A673 (cell line): Measurements from ENCODE around the gene TRIM14. TPM values are rescaled to one million over a fixed set of nuclear protein-coding genes. Genes with fewer than 3 reads are reported as not detected.
A peak's percentile ranks its signal among the peaks of the same experiment; 100 is the strongest.

Experiments
- Bru-seq: library from RNA; stranded (reverse); fragments of 400-500 nt; gene quantifications from one replicate; lab custom pipeline; 2021; lab: Mats Ljungman, UMichigan
- BruChase-seq, 2 experiments: library from RNA; stranded (reverse); fragments of 400-500 nt; gene quantifications; one replicate each; lab custom pipeline; 2021; lab: Mats Ljungman, UMichigan
- BruUV-seq: library from RNA; stranded (reverse); fragments of 400-500 nt; replicated peaks from 2 replicates; lab custom pipeline; 2021; lab: Mats Ljungman, UMichigan
- CTCF ChIA-PET: fragments of 300-600 bp; sonication (Branson Sonifier 250); formaldehyde crosslinking; loops from one replicate; lab custom pipeline; 2022; ENCODE audit warnings: antibody characterized with exemption; lab: Charles Lee
- POLR2A ChIA-PET: fragments of 300-600 bp; sonication (Branson Sonifier 250); formaldehyde crosslinking; loops from one replicate; lab custom pipeline; 2022; ENCODE audit warnings: antibody characterized with exemption; ENCODE audit not compliant: low non-redundant PET; lab: Charles Lee
- DNase-seq: peaks from one replicate; pipeline ENCODE4 v3.0.0-alpha.2; 2015; ENCODE audit warnings: low spot score
- H3K27ac ChIP-seq: fragments of 200-600 bp; sonication (generic); 2 replicates; pipeline ENCODE4 v1.5.1; 2016; ENCODE audit warnings: mixed run types, low read depth, mild to moderate bottlenecking, mixed read lengths, antibody characterized with exemption, low read length; ENCODE audit not compliant: poor library complexity, severe bottlenecking
- H3K27me3 ChIP-seq: fragments of 200-600 bp; sonication (generic); replicated peaks from 2 replicates; pipeline ENCODE4 v1.6.1; 2017; ENCODE audit warnings: mixed run types, low read depth, mild to moderate bottlenecking, mixed read lengths, antibody characterized with exemption, low read length; ENCODE audit not compliant: insufficient read depth, poor library complexity
- H3K36me3 ChIP-seq: fragments of 200-600 bp; sonication (generic); 2 replicates; pipeline ENCODE4 v1.6.1; 2016; ENCODE audit warnings: mixed run types, mild to moderate bottlenecking, mixed read lengths, antibody characterized with exemption, low read length; ENCODE audit not compliant: insufficient read depth, poor library complexity, severe bottlenecking
- H3K4me1 ChIP-seq: fragments of 200-600 bp; sonication (generic); 2 replicates; pipeline ENCODE4 v1.6.1; 2017; ENCODE audit warnings: mixed run types, mild to moderate bottlenecking, mixed read lengths, antibody characterized with exemption, low read length; ENCODE audit not compliant: insufficient read depth, poor library complexity, severe bottlenecking
- H3K4me3 ChIP-seq: fragments of 200-600 bp; sonication (generic); 2 replicates; pipeline ENCODE4 v1.5.1; 2016; ENCODE audit warnings: low read depth, mixed run types, mild to moderate bottlenecking, mixed read lengths, low read length; ENCODE audit not compliant: poor library complexity, severe bottlenecking
- H3K9me3 ChIP-seq: fragments of 200-600 bp; sonication (generic); 2 replicates; pipeline ENCODE4 v1.6.1; 2016; ENCODE audit warnings: mixed run types, low read depth, mild to moderate bottlenecking, mixed read lengths, antibody characterized with exemption, low read length; ENCODE audit not compliant: poor library complexity, severe bottlenecking
- EZH2 ChIP-seq: fragments of 200-600 bp; sonication (generic); IDR thresholded peaks from 2 replicates; pipeline ENCODE4 v1.6.1; 2017; ENCODE audit warnings: borderline replicate concordance, low read depth, mild to moderate bottlenecking, mixed read lengths, antibody characterized with exemption, low read length; ENCODE audit not compliant: poor library complexity, severe bottlenecking
- intact Hi-C: fragments of 100-400 bp; cut with micrococcal nuclease; formaldehyde crosslinking; loops from one replicate; pipeline ENCODE4 v1.10.0; 2022; ENCODE audit not compliant: unreplicated experiment
- long read RNA-seq: library from polyadenylated mRNA; stranded (forward); transcript quantifications from one replicate; pipeline ENCODE4 v2.0.0, GENCODE V29; 2022
- total RNA-seq: library from RNA; stranded (reverse); gene quantifications from 2 replicates; pipeline ENCODE4 v1.2.3, GENCODE V29; 2021
- TF ChIP-seq, protein P1 (sequence below): fragments of 300-800, 200-600 bp; sonication (generic); conservative IDR thresholded peaks from 2 replicates; pipeline ENCODE4 v1.5.1; 2017; ENCODE audit warnings: low read depth, mild to moderate bottlenecking, antibody characterized with exemption, low read length, moderate library complexity, mixed read lengths

TRIM14 gene, protein sequence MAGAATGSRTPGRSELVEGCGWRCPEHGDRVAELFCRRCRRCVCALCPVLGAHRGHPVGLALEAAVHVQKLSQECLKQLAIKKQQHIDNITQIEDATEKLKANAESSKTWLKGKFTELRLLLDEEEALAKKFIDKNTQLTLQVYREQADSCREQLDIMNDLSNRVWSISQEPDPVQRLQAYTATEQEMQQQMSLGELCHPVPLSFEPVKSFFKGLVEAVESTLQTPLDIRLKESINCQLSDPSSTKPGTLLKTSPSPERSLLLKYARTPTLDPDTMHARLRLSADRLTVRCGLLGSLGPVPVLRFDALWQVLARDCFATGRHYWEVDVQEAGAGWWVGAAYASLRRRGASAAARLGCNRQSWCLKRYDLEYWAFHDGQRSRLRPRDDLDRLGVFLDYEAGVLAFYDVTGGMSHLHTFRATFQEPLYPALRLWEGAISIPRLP
- total RNA-seq (3.8 and 5.4 TPM in 2 replicates), Bru-seq, nascent RNA (percentile 40 among the genes with signal in this experiment), BruChase-seq, experiment 1, labeled RNA remaining after a 2-hour chase (percentile 42 among the genes with signal in this experiment), BruChase-seq, experiment 2, labeled RNA remaining after a 6-hour chase (percentile 45 among the genes with signal in this experiment)
- long read RNA-seq, full-length matches to known transcripts = 3 of 8 reads
- long read RNA-seq, partial matches to known transcripts = 1 of 8 reads
- long read RNA-seq, other reads (novel, unspliced or antisense) = 4 of 8 reads

DNA sequence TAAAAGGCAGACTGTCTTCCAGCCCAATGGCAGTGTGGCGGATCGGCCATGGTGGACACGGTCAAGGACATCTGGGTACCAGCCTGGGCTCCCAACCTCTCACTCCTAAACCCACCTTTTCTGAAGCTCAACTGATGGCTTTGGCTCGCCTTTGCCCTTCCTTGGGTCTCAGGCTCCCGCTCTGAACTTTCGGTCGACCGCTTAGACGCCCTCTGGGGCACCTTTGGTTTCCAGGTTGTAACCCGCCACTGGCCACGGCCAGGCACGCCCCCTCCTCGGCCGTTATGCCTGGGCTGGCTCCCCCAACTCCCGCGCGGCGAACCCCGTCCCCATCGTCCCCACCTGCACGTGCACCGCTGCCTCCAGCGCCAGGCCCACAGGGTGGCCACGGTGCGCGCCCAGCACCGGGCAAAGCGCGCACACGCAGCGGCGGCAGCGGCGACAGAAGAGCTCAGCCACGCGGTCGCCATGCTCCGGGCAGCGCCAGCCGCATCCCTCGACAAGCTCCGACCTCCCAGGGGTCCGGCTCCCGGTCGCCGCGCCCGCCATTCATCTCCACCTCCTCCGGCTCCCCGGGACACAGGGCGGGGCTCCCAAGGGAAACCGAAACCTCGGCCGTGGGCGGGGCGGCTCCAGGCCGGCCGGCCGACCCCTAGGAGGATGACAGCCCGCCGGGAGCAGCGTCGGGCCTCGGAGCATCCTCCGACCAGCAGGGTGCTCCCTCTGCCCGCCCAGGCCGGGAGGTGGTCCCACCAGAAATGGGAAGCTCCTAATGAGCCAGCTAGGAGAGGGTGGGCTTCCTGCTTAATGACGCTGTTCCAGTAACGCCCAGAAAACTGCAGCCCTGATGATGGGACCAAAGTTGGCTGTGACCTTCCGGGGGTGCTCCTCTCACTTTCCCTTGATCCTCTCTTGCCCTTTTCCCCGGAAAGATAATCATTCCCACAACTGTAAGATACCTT is at the start of gene TRIM14:
TRIM14 (minus strand) TSS at position 583 of the 962 bp plus-strand sequence; CDS start at position 549, 34 bp downstream.
- BruUV-seq = no TSS peak
- CTCF ChIA-PET = no interaction called here
- intact Hi-C loops = no loop called here
- TF ChIP-seq, protein P1, sequence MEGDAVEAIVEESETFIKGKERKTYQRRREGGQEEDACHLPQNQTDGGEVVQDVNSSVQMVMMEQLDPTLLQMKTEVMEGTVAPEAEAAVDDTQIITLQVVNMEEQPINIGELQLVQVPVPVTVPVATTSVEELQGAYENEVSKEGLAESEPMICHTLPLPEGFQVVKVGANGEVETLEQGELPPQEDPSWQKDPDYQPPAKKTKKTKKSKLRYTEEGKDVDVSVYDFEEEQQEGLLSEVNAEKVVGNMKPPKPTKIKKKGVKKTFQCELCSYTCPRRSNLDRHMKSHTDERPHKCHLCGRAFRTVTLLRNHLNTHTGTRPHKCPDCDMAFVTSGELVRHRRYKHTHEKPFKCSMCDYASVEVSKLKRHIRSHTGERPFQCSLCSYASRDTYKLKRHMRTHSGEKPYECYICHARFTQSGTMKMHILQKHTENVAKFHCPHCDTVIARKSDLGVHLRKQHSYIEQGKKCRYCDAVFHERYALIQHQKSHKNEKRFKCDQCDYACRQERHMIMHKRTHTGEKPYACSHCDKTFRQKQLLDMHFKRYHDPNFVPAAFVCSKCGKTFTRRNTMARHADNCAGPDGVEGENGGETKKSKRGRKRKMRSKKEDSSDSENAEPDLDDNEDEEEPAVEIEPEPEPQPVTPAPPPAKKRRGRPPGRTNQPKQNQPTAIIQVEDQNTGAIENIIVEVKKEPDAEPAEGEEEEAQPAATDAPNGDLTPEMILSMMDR = no peak; the same call in 1 of the 2 replicates
- no peak for TF ChIP-seq EZH2
- no peaks in the 10 kb centered on the region for H3K9me3 ChIP-seq
- H3K27ac ChIP-seq = no peak within 1 kb of the TSS
- peak within 1 kb of the TSS; percentile 59 for H3K4me3 ChIP-seq
- DNase-seq = peak; percentile 57
- POLR2A ChIA-PET = no interaction called here
- H3K27me3 ChIP-seq = no peaks in the 10 kb centered on the region
- peaks cover 6% of the 10 kb centered on the region for H3K4me1 ChIP-seq
- H3K36me3 ChIP-seq = no peaks in the 10 kb centered on the region

DNA sequence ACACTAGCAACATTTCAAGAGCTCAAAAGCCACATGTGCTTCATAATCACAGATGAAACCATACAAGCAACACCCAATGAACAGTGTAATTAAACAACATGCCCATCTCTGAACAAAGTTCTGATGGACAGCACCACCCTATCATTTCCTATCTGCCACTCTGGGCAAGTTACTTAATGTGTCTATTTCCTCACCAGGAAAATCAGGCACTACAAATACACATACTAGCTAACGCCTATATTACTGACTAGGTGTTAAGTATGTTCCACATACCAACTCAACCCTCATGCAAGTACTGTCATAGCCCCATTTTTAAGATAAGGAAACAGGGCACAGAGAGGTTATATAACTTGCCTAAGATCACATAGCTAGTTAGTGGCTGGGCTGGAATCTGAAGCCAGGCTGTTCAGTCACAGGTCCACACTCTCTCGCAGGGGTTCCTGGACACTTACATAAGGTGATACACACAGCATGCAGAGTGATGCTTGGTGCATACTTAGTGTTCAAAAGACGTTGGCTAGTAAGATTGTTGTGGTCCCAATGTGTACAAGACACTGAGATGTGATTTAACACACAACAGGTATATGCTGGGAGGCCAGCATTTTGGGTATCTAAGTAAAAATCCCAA is 49.2 kb upstream of the TRIM14 start:
- H3K4me3 ChIP-seq = no peak overlapping the region
- intact Hi-C loops = no loop called here
- BruUV-seq = no TSS peak
- DNase-seq = no peak
- TF ChIP-seq, protein P1 = no peak
- TF ChIP-seq EZH2 = no peak
- H3K4me1 ChIP-seq = no peaks in the 10 kb centered on the region
- ChIA-PET CTCF (interaction anchor here (0.6 kb wide), 1 partner anchor 94 kb away, joined by 3 read pairs; no protein-coding TSS in a partner anchor), POLR2A (no interaction called here)
- no peaks in the 10 kb centered on the region for H3K27me3 ChIP-seq
- H3K27ac ChIP-seq = no peak overlapping the region
- no peaks in the 10 kb centered on the region for H3K9me3 ChIP-seq
- H3K36me3 ChIP-seq = no peaks in the 10 kb centered on the region
